ENCODE results near the gene GTF2H1. TPM values are rescaled to one million over a fixed set of nuclear protein-coding genes. Genes with fewer than 3 reads are reported as not detected.

Gene GTF2H1
- total RNA-seq, 1 donor from 2014 or later, result 57.1 TPM

DNA sequence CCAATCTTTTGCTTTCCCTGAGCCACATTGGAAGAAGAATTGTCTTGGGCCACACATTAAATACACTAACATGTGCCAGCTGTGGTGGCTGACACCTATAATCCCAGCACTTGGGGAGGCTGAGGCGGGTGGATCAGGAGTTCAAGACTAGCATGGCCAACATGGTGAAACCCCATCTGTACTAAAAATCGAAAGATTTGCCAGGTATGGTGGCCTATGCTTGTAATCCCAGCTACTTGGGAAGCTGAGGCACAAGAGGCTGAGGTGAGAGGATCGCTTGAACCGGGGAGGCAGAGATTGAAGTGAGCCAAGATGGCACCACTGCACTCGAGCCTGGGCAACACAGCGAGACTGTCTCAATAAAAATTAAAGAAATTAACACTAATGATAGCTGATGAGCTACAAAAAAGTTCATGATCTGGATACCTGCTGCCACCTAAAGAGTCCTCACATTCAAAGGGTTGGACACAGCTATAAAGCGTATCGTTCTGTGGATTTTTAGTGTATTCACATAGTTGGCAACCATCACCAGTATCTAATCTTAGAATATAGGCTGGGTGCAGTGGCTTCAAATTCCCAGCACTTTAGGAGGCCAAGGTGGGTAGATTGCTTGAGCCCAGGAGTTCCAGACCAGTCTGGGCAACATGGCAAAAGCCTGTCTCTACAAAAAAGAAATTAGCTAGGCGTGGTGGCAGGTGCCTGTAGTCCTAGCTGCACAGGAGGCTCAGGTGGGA lies 86.4 kb downstream of the GTF2H1 start:
- TF ChIP-seq, protein P1, sequence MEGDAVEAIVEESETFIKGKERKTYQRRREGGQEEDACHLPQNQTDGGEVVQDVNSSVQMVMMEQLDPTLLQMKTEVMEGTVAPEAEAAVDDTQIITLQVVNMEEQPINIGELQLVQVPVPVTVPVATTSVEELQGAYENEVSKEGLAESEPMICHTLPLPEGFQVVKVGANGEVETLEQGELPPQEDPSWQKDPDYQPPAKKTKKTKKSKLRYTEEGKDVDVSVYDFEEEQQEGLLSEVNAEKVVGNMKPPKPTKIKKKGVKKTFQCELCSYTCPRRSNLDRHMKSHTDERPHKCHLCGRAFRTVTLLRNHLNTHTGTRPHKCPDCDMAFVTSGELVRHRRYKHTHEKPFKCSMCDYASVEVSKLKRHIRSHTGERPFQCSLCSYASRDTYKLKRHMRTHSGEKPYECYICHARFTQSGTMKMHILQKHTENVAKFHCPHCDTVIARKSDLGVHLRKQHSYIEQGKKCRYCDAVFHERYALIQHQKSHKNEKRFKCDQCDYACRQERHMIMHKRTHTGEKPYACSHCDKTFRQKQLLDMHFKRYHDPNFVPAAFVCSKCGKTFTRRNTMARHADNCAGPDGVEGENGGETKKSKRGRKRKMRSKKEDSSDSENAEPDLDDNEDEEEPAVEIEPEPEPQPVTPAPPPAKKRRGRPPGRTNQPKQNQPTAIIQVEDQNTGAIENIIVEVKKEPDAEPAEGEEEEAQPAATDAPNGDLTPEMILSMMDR (IDR thresholded peaks at IDR 0.05), result no peak
- Mint-ChIP-seq H3K9me3 (ENCODE audit: low read depth) (no peaks in the 10 kb centered on the region), H3K27ac (ENCODE audit: unreplicated experiment) (no peak overlapping the region), H3K27me3 (ENCODE audit: low read depth) (no peaks in the 10 kb centered on the region), H3K36me3 (ENCODE audit: low read depth) (peaks cover 23% of the 10 kb centered on the region), H3K4me3 (ENCODE audit: unreplicated experiment) (no peak overlapping the region), H3K4me1 (ENCODE audit: low read depth) (peaks cover 14% of the 10 kb centered on the region)
- DNase-seq (ENCODE audit: low spot score), result no peak

DNA sequence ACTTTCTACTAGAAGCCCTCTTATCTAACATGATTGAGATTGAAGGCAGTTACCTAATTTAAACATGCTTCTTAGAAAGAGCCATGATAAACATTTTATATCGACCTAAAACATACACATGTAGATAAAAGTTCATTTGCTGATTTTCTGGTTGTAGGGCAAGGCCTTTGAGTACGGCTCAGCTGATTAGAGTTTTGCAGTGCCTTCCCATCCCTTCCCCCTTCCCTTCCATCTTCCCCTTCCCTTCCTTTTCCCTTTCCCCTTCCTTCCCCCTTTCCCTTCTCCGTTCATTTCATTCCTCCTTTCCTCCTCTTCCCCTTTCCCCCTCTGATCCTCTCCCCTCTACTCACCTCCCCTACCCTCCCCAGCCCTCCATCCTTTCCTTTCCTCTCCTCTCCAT lies 94.1 kb downstream of the GTF2H1 start:
- Mint-ChIP-seq H3K27me3 (ENCODE audit: low read depth) (no peaks in the 10 kb centered on the region), H3K27ac (ENCODE audit: unreplicated experiment) (no peak overlapping the region)
- TF ChIP-seq, protein P1 (IDR thresholded peaks at IDR 0.05), result no peak

More for the DNA sequence above, 94.1 kb downstream of the GTF2H1 start:
- H3K4me1 Mint-ChIP-seq (ENCODE audit: low read depth), result peaks cover 12% of the 10 kb centered on the region
- no peaks in the 10 kb centered on the region for H3K36me3 Mint-ChIP-seq (ENCODE audit: low read depth)
- DNase-seq (ENCODE audit: low spot score), result no peak
- H3K9me3 Mint-ChIP-seq (ENCODE audit: low read depth), result no peaks in the 10 kb centered on the region
- no peak overlapping the region for H3K4me3 Mint-ChIP-seq (ENCODE audit: unreplicated experiment)

Small RNA genes lying within 50 kb of the gene (microRNA-seq; reads per million reads assigned to microRNA genes)
- gene MIR3159 (ENCODE audit: borderline number of aligned reads), result 1.7 reads per million

Other genes starting within 250 kb of the GTF2H1 start
- 12.1 to 13.2 TPM (median 12.2 TPM) in 3 replicates for gene SAAL1, start 216.5 kb upstream of the GTF2H1 start, total RNA-seq
- gene MRGPRX3, start 190.0 kb upstream of the GTF2H1 start, total RNA-seq, result not detected in 3 replicates
- gene MRGPRX4, start 149.7 kb upstream of the GTF2H1 start, total RNA-seq, result not detected in 3 replicates
- gene SAA4, start 85.8 kb upstream of the GTF2H1 start, total RNA-seq, result not detected in 3 replicates
- gene SAA2, start 73.9 kb upstream of the GTF2H1 start, total RNA-seq, result not detected in 3 replicates
- gene SAA1, start 56.3 kb upstream of the GTF2H1 start, total RNA-seq, result not detected in 3 replicates
- 31.1 to 67.9 TPM (median 35.2 TPM) in 3 replicates for gene HPS5, start 427 bp upstream of the GTF2H1 start, total RNA-seq
- gene LDHA, start 72.0 kb downstream of the GTF2H1 start, total RNA-seq, result 427 to 1,078 TPM (median 1,049 TPM) in 3 replicates
- gene LDHC, start 89.8 kb downstream of the GTF2H1 start, total RNA-seq, result 0.26 to 0.62 TPM (median 0.48 TPM) in 3 replicates
- gene LDHAL6A, start 133.3 kb downstream of the GTF2H1 start, total RNA-seq, result not detected in 3 replicates
- gene TSG101, start 204.4 kb downstream of the GTF2H1 start, total RNA-seq, result 54.7 to 59.8 TPM (median 55.4 TPM) in 3 replicates